NCI-H345 (cell line): ENCODE measurements around the gene BOK.
A peak's percentile ranks its signal among the peaks of the same experiment; 100 is the strongest.
"Not testable (repeated sequence)": the region's sequence is repeated elsewhere in the genome, so short reads cannot be mapped to it uniquely, and the experiment has no call there.

Experiments
- DNase-seq: peaks from one replicate; lab custom pipeline; 2025; lab: John Stamatoyannopoulos, UW

Gene BOK, protein sequence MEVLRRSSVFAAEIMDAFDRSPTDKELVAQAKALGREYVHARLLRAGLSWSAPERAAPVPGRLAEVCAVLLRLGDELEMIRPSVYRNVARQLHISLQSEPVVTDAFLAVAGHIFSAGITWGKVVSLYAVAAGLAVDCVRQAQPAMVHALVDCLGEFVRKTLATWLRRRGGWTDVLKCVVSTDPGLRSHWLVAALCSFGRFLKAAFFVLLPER

DNA sequence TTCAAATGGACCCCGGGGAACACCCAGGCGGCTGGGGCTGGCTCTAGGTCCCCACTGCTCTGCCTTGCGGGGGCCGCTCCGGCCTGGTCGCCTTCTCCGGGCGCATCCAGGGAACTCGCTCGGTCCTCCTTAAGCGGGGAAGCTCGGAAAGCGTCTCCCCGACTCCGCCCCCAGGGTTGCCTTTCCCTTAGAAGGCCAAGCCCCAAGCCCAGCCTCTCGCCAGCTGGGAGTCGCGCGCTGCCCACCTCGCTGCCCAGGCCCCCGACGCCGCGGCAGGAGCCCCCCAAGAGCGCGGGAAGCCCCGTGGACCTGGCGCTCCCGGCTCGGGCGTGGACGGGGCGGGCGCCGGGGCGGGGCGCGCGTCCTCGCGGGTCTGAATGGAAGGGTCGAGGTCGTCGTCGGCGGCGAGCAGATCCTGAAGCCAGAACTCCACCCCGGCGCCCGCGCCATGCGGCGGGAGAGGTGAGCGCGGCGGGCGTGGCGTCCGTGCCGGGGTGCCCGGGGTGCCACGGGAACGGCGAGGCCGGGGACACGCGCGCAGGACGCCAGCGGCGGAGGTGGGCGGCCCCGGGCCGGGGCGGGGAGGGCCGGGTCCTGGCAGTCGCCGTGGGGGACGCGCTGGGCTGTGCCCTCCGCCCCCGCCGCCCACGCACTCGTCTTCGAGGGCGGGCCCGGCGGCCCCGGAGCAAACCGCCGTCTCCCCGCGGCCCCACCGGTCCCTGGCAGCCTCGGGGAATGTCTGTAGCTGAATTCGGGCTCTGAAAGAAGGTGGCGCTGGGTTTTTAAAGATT lies at the start of gene BOK:
BOK (plus strand) TSS at position 214 of the 791 bp plus-strand sequence. CDS start 739 bp downstream, outside the sequence.
- no peak for DNase-seq

DNA sequence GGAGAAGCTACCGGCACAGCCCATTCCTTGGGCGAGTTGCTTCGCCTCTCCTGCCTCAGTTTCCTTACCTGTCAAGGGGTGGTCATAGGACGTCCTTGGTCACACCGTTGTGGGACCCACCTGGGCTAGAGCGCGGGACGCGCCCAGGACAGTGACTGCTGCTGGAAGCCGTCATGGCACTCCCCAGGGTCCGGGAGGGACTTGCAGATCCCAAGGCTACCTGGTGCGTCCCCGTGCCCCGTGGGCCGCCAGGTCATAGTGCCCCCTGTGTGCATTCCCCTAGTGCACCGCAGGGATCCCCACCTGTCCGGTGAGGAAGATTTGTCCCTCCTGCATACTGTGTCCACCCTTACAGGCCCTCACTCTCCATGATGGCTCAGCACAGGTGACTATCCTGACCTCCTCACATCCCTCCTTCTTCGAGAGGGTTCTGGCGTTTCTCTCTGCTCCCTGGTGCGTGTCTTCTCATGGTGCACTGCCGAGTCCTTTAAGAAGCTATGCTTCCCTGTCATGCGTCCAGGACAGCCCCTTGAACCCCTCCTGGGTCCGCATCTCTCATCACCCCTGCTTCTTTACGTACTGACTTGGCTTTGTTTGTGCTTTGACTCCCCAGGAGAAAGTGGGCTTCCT lies 49.3 kb upstream of the BOK start:
- no peak for DNase-seq

DNA sequence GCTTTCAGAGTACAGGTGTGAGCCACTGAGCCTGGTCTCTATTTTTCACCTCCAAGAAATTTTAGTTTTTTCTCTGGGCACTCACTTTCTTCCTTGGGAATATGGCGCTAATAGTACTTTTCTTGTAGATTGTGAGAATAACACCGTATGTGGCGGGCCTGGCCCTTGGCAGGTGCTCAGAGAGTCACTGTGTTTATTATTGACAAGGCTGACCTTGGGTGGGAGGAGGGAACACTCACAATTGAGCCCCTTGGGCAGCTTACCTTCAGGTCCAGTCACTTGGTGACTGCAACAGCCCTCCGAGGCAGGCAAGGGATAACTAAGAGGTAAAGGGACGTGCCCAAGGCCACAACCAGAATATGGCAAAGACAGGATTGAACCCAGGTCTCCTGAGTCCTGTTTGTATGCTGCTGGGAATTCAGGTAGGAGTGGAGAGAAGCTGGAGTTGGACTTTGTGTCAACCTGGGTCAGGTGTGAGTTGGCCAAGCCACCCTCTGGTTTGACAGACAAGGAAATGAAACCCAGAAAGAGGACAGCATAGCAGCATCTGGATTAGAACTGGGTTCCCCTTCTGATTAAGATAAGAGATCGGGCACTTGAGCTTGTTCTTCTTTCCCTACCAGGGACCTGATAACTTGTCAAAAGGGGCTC lies 47.3 kb upstream of the BOK start:
- DNase-seq, result no peak

DNA sequence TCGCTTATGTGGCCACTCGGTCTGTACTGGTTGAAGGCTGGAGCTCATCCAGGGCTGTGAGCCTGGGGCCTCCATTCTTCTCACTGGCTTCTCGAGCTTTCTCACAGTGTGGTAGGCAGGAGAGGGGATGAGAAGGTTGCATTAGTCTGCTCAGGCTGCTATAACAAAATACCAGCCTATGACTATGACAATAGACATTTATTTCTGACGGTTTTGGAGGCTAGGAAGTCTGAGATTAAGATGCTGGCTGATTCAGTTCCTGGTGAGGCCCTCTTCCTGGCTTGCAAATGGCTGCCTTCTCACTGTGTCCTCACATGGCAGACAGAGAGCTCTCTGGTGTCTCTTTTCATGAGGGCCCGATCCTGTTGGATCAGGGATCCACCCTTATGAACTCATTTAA lies 44.0 kb upstream of the BOK start:
- DNase-seq, result no peak

DNA sequence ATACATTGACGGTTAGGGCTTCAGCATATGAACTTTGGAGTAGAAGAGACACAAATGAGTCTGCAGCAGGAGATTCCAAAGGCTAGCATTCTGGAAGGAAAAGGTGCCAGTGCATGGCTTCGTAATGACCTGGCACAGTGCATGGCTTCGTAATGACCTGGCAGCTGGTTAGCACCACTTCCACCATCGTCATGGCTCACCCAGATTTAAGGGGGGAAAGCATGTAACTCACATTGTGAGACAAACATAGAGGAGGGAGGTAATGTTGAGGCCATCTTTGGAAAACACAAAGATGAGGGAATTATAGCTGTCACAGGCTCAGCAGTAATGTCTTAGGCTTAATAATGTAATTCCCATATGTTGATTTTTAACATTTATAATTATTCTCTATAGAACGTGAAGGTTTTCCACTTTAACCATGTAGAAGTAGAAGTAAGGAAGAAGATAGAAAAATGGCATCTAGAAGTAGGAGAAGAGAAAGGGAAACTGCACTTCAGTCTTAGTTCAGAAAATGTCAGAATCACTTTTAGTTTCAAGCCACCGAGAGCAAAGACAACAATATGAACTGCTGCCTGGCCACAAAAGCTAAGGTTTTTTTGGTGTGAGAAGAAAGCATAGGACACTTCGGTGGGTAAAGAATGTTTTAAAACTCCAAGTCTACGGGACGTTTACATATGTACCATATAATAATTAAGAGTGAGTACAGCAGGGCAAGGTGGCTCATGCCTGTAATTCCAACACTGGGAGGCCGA lies 43.4 kb upstream of the BOK start:
- DNase-seq, result no peak

DNA sequence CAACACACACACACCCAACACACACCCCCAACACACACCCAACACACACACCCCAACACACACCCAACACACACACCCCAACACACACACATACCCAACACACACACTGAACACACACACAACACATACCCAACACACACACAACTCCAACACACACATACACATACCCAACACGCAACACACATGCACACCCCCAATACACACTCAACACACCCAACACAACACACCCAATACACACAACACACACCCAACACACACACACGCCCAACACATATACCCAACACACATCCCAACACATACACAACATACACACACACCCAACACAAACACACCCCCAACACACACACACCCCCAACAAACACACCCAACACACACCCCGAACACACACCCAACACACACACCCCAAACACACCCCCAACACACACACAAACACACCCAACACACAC lies 42.0 kb upstream of the BOK start:
- DNase-seq, result no peak

DNA sequence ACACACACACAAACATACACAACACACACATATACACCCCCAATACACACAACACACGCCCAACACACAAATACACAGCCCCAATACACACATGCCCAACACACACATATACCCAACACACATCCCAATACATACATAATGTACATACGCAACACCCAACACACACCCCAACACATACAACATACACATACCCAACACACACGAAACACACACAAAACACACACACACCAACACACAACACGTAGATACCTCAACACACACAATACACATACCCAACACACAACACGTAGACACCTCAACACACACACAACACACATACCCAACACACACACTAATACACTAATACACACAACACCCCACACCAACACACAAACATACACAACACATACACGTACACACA lies 41.2 kb upstream of the BOK start:
- no peak for DNase-seq

DNA sequence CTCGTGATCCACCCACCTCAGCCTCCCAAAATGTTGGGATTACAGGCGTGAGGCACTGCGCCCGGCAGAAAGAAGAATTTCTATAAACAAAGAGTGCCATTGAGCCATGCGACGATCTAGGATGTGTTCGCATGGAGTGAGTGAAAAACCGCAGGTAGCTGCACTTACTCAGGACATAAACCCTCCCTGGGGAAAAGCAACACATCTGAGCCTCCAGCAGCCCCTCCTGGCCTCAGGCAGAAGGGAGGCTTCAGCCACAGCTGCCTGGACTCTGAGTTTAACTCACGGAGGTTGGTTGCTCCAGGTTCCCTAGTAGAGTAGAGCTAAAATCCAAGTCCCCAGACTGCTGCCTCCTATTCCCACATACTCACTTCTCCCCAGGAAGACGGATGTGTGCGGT lies 38.9 kb upstream of the BOK start:
- peak; percentile 59 for DNase-seq

DNA sequence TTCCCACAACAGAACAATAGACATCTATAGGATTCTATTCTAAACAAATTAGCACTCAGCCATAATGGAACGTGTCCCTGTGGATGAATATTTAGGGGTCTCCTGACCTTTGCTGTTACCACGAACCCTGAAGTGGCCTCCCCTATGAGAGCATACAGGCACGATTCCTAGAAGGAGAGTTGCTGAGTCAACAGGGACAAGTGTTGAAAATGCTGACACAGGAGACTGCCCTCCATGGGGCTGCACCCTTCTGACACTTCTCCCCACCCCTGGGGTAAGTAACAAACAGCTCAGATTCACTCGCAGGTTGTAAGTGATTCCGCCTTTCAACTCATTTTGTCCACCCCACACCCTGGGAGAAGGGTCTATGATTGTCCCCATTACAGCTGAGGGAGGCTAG lies 36.1 kb upstream of the BOK start:
- DNase-seq, result no peak

DNA sequence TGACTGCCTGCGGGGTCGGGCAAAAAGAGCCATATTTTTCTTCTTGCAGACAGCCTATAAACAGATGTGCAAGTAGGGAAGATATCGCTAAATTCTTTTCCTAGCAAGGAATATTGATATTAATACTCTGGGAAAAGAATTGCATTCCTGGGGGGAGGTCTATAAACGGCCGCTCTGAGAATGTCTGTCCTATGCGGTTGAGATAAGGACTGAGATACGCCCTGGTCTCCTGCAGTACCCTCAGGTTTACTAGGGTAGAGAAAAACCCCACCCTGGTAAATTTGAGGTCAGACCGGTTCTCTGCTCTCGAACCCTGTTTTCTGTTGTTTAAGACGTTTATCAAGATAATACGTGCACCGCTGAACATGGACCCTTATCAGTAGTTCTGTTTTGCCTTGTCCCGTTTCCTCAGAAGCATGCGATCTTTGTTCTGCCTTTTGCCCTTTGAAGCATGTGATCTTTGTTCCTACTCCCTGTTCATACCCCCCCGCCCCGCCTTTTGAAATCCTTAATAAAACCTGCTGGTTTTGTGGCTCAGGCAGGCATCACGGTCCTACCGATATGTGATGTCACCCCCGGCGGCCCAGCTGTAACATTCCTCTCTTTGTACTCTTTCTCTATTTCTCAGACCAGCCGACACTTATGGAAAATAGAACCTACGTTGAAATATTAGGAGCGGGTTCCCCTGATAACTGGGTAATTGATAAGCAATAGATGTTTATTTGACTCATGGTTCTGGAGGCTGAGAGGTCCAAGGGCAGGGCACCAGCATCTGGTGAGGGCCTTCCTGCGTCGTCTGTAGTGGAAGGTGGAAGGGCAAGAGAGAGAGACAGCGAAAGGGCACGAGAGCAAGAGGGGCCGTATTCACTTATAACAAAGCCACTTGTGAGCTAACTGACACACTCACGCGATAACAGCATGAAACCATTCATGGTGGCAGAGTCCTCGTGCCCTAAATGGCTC lies 32.4 kb upstream of the BOK start:
- DNase-seq, result not testable (repeated sequence)

DNA sequence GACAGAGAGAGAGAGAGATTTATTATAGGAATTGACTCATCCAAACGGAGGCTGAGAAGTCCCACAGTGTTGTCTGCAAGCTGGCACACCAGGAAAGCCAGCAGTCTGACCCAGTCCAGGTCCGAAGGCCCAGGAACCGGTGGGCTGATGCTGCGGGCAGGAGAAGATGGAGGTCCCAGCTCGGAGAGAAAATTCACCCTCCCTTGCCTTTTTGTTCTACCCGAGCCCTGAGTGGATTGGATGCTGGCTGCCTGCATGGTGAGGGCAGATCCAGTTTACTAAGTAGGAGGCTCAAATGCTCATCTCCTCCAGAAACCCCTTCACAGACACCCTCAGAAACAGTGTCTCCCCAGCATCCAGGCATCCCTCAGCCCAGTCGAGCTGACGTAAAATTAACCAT lies 28.0 kb upstream of the BOK start:
- no peak for DNase-seq

DNA sequence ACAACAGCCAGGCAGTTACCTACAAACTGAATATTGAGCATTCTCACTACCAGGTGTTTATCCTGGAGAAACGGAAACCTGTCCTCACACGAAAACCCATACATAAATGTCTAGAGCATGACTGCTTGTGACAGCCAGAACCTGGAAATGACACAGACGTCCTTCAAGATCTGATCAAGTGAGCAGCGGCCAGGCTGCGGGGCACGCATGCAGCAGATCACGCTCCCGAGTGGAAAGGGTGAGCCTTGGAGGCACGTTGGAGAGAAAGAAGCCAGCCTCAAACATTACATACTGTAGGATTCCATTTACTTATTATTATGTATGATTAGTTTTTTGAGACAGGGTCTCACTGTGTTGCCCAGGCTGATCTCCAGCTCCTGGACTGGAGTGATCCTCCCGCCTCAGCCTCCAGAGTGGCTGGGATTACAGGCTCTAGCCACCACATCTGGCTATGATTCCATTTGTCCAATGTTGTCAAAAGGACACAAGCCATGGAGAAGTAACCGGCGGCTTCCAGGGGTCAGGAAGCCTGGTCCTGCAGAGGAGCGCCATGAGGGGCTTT lies 27.3 kb upstream of the BOK start:
- DNase-seq, result no peak

DNA sequence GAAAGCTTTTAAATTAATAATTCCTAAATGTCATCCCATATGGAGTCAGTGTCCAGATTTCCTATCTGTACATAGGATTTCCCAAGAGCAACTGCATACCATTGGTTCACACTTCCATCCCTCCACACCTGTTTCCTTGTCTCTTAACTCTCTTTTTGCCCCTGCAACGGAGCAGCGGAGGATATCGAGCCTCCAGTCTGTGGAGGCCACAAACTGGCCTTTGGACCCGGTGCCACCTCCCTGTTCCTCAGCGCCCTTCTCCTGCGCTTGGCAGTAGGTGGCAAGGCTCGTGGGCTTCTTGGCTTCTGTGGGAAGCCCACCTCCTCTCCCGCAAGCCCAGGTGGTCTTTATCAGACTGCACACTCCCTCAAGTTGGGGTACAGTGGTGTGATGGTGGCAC lies 26.4 kb upstream of the BOK start:
- no peak for DNase-seq

DNA sequence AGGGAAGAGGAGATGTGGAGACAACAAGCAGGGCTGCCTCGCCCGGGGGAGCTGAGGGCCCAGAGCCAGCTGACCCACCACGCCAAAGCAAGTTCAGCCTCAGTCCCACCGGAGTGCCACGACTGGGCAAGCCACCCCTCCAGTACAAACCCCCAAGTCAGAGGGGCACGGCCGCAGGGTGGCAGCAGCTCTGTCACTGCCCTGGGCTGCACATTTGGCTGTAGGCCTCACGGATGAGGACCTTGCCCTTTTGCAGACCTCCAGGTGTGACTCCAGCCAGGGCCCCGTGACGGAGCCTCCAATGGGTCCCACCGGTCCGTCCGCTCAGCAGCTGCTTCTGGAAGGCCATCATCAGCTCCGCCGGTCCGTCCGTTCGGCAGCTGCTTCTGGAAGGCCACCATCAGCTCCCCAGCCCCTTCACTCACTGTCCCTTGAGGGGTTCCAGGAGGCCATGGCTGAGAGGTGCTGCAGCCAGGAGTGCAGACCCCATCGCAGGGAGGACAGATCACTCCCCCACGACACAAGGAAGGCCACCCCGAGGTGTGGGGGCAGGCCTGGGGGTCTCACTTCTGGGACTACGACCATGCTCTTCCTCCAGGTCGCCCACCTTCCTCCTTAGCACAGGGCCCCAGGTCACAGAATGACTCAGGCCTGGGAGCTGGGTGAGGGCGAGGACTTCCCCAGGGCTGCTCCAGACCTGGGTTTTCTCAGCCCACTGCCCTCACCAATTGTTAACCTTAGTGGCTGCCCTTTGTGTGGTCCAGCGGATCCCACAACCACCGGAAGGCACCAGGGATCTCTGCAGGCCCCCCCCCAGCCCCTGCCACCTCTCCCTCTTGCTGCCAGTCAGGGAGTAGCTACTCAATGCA lies 25.6 kb upstream of the BOK start:
- DNase-seq, result no peak

DNA sequence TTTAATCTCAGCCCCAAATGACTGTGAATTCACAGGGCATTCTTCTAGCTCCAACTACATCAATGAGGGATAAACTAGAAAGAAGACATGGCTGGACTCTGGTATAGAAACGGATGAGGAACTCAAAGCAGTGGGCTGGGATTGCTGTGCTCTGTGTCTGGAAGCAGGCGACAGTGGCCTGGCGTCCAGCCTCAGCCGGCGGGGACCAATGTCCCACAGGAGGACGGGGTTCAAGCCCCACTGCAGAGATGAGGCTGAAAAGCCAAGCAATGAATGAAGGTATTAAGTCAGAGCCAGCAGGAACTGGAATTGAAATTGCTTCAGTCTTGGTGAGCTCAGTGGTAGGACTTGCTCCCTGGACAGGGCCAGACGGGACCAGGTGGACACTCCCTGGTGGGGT lies 24.3 kb upstream of the BOK start:
- DNase-seq, result no peak

DNA sequence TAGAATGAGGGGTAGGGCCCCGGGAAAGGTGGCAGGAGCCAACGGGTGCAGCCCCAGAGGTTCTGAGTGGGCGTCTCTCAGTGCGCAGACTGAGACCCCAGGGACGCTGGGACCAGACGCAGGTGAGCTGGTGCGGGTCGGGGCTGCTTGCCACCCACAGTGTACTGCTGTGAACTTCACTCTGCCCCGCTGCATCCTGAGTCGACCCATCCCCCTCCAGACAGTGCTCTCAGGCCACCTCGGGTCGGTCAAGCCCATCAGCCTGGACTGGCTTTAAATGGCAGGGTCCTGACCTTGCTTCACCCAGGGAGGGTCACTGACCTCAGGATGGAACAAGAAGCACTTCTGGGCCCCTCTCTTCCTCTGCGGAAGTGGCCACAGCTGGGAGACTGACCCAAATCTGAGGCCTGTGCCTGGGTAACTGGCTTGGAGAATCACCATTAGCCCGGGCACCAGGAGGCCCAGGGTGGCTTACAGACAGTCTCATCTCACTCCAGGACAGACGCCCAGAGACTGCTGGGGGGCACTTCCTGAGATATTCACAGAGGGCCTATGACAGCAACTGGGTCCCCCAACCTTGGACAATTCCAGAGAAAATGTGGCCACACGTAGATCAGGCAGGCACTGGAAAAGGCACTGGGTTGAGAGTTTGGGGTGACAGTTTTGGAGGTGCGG lies 23.7 kb upstream of the BOK start:
- DNase-seq, result no peak

DNA sequence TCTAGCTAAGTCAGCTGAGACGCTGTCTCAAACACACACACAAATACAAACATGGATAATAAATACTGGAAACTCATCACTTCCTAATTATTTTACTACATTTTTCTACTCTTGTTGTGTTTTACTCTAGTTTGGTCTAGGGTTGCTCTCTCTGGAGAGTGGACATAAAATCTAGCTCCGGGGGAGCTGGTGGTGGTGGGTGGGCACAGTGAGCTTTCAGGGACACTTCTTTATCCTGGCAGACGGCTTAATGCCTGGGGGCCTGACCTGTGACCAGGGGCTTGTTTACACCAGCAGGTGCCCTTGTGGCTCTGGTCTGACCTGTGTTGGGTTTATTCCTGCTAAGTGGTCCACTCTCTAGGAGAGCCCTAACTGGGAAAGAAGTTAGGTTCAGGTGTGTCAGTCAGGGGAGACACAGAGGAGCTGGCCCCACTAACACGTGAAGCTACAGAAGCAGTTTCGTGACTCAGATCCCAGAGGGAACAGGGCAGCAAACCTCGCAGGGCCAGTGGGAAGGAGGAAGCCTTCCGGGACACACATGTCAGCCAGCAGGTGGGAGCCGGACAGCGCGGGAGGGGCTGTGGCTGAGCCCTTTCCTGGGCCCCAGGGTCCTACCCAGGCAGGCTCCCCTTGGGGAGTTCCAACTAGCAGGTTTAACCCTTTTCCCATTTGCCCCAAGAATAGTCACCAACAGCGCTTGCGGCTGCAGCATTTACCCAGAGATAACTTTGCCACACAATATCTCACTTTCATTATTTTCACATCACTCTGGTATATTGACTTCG lies 22.5 kb upstream of the BOK start:
- no peak for DNase-seq
